T-helper 17 cell (primary cell): Measurements from ENCODE around the gene NCOR1. TPM values are rescaled to one million over a fixed set of nuclear protein-coding genes. Genes with fewer than 3 reads are reported as not detected.

Experiments
- ATAC-seq: fragments of 150-1000 bp; cut with Tn5 transposase; 2 replicates; pipeline ENCODE4 v1.10.0; 2021; ENCODE audit warnings: mild to moderate bottlenecking, moderate library complexity
- DNase-seq, 3 donors: peaks; one replicate each; pipeline versions ENCODE4 v3.0.0 to v3.0.0-alpha.2; 2020 to 2021
- H3K9me3 ChIP-seq: one replicate; pipeline ENCODE4 v1.7.0; 2013; ENCODE audit warnings: low read length, mild to moderate bottlenecking; ENCODE audit not compliant: control insufficient read depth, poor library complexity, severe bottlenecking
- H3K27ac Mint-ChIP-seq: one replicate; pipeline ENCODE4 v1.8.0; 2022; ENCODE audit warnings: mild to moderate bottlenecking, moderate library complexity, mixed read lengths
- H3K27me3 Mint-ChIP-seq: one replicate; pipeline ENCODE4 v1.8.0; 2022; ENCODE audit warnings: mixed read lengths
- H3K36me3 Mint-ChIP-seq: one replicate; pipeline ENCODE4 v1.8.0; 2022; ENCODE audit warnings: low read depth, mixed read lengths
- H3K4me1 Mint-ChIP-seq: one replicate; pipeline ENCODE4 v1.8.0; 2022; ENCODE audit warnings: mild to moderate bottlenecking, mixed read lengths
- H3K4me3 Mint-ChIP-seq: one replicate; pipeline ENCODE4 v1.8.0; 2022; ENCODE audit warnings: mild to moderate bottlenecking, moderate library complexity, mixed read lengths
- total RNA-seq, 4 donors: library from RNA in 2 of 4; stranded (reverse) in 2 of 4; gene quantifications; one replicate each; pipeline ENCODE4 v1.2.3 and lab custom pipeline; 2022 to 2026

The NCOR1 gene
- total RNA-seq, 2 donors from 2014 or later, result 155 to 161 TPM

- H3K27ac Mint-ChIP-seq, result no peak overlapping the region
- DNase-seq, result no peak
- no peaks in the 10 kb centered on the region for H3K9me3 ChIP-seq
- ATAC-seq, result no peak
- H3K4me1 Mint-ChIP-seq, result peaks cover 30% of the 10 kb centered on the region
- H3K4me3 Mint-ChIP-seq, result no peak overlapping the region
- H3K36me3 Mint-ChIP-seq, result peaks cover 20% of the 10 kb centered on the region
- no peaks in the 10 kb centered on the region for H3K27me3 Mint-ChIP-seq
These were observed 207.9 kb downstream of the NCOR1 start for GRCh38 chr17:16007439-16007838.

DNA sequence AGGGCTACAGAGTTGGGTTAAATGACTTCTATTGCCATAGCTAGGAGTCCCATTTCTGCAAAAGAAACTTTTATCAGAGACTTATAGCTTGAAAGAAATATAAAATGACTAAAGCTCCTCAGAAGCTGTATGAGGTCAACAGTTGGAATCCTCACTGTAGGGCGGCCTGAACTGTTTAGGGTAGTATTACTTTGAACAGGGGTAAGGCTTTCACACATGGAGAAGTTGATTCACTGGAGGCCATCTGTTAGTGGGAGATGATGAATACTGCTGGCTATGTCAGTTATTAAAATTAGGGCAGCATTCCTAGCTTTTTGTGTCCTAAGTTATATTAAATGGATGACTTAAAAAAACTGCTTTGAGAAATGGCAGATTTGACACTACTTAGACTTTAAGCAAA is 209.7 kb downstream of the NCOR1 start:
- H3K9me3 ChIP-seq, result no peaks in the 10 kb centered on the region
- Mint-ChIP-seq H3K36me3 (peaks cover 26% of the 10 kb centered on the region), H3K27ac (peak overlapping the region; percentile 51), H3K27me3 (no peaks in the 10 kb centered on the region), H3K4me3 (no peak overlapping the region), H3K4me1 (peaks cover 36% of the 10 kb centered on the region)
- ATAC-seq (no peak), DNase-seq (no peak)

DNA sequence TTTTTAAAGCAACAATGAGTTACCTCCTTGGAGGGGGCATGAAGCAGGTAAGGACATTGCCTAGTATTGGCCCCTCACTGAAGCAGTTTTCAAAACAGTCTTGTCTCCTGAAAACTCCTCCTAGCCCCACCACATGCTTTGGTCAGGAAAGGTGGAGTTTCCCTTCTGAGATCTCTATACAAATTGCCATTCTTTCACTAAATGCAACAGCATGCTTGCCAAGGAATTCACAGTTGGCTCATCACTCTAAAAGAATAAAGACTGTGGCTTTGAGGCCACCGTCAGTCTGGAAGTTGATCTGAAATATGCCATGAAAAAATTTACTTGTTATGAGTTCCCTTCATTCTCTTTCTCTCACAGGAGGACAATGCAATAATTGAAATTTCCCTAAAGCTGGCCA is 211.5 kb downstream of the NCOR1 start:
- Mint-ChIP-seq H3K36me3 (peaks cover 28% of the 10 kb centered on the region), H3K4me3 (peak overlapping the region; percentile 5), H3K4me1 (peaks cover 44% of the 10 kb centered on the region), H3K27me3 (no peaks in the 10 kb centered on the region), H3K27ac (peak overlapping the region; percentile 80)
- no peaks in the 10 kb centered on the region for H3K9me3 ChIP-seq
- ATAC-seq (no peak), DNase-seq (no peak)

DNA sequence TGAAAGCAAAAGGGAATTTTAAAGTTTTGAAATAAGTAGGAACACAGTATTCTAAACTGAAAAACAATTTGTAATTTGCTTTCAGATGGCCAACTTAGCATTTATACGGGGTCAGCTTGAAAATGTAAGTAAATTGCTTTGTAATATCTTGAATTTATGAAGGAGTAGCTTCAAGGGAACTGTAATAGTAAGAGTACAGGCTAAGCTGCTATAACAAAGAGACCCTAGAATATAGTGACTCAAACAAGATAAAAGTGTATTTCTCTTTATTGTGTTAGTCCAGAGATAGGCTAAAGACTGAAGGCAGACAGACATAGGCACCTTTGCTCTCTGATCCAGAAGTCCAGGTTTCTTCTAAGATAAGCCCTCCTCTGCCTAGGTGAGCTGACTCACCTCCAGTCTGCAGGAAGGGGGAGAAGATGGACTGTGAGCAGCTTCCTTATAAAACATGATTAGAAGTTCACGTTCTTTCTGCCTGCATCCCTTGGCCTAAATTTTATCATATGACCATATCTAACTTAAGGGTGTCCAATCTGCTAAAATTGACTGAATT is 212.6 kb downstream of the NCOR1 start:
- Mint-ChIP-seq H3K27me3 (no peaks in the 10 kb centered on the region), H3K36me3 (peaks cover 20% of the 10 kb centered on the region), H3K4me3 (no peak overlapping the region), H3K4me1 (peaks cover 39% of the 10 kb centered on the region), H3K27ac (peak overlapping the region; percentile 80)
- DNase-seq, result no peak
- no peaks in the 10 kb centered on the region for H3K9me3 ChIP-seq
- no peak for ATAC-seq

- Mint-ChIP-seq H3K36me3 (peaks cover 19% of the 10 kb centered on the region), H3K4me3 (peak overlapping the region; percentile 94), H3K27ac (peak overlapping the region; percentile 80), H3K4me1 (peaks cover 38% of the 10 kb centered on the region), H3K27me3 (no peaks in the 10 kb centered on the region)
- no peak for ATAC-seq
- DNase-seq, result no peak
- no peaks in the 10 kb centered on the region for H3K9me3 ChIP-seq
These were observed 214.0 kb downstream of the NCOR1 start for GRCh38 chr17:16001226-16001897.

GRCh38 chr17:15999974-16000827 is 215.1 kb downstream of the NCOR1 start:
- peak; percentile 34 for ATAC-seq

DNA sequence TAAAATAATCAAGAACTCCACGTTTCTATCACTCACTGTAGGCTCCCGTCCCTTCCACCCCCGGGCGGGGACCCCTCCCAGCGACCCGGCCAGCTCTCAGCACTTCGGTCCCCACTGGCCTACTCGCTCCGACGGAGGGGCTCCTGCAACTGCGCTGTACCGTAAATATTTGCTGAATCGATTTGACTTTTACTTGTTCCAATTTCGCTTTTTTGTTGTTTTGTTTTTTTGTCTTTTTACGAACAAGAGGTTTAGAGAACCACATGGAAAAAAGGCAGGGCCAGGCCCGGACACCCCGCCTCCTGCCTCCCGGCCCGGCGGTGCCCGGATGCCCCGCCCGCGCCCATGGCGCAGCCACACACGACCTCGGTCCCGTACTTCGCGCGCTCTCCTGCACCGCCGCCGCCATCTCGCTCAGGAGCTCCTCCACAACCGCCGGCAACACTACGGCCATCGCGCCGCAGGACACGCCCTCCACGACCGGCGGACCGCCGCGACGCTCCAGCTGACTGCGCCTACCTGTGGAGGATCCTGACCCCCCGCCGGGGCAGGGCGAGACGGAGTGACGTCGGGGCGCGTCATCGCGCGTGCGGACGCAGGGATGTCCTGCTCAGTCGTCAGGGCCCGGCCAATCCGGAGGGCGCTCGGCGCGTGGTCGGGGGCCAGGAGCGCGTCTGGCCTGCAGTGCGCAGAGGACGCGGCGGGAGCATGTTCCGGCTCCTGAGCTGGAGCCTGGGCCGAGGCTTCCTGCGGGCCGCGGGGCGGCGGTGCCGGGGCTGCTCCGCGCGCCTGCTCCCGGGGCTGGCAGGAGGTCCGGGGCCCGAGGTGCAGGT is 216.0 kb downstream of the NCOR1 start, which contains the start of the genes TTC19 and ZSWIM7:
TSS of gene TTC19 (plus strand) at position 684 of the 833 bp plus-strand sequence. CDS start at position 709, 25 bp downstream.
TSS of gene ZSWIM7 (minus strand) at position 564 of the 833 bp plus-strand sequence. CDS start at position 454, 110 bp downstream.
- H3K36me3 Mint-ChIP-seq, result peaks cover 16% of the 10 kb centered on the region
- H3K4me1 Mint-ChIP-seq, result peaks cover 32% of the 10 kb centered on the region
- ATAC-seq, result peak; percentile 91

More at GRCh38 chr17:15999974-16000827, 215.1 kb downstream of the NCOR1 start:
- H3K27me3 Mint-ChIP-seq, result no peaks in the 10 kb centered on the region
- no peaks in the 10 kb centered on the region for H3K9me3 ChIP-seq
- peaks cover 17% of the 10 kb centered on the region for H3K36me3 Mint-ChIP-seq
- peak in 1 of 3 donors; percentile 39 for DNase-seq
- peaks cover 34% of the 10 kb centered on the region for H3K4me1 Mint-ChIP-seq
- H3K27ac Mint-ChIP-seq, result peak overlapping the region; percentile 80
- peak overlapping the region; percentile 94 for H3K4me3 Mint-ChIP-seq

DNA sequence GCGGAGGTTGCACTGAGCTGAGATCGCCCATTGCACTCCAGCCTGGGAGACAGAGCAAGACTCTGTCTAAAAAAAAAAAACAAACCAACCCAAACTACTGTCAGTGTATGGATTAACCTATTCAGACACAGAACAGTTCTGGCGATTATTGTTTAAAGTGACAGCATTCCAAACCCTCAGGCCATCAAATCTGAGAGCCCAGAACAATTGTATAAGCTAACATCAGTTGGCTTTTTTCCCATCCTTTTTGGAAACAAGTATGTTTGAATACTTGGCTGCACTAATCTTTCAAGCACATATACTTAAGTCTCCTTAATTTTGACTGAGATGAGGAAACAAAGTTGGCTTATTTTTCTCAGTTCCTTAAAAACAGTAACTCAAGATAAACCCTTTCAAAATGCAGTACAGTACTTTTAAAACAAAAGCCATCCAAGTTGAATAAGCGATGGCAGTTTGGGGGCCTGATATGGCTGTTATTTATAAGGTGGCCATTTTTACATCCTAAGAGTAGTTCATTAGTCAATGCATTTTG is 217.2 kb downstream of the NCOR1 start:
- H3K4me1 Mint-ChIP-seq, result peaks cover 31% of the 10 kb centered on the region
- peak overlapping the region; percentile 94 for H3K4me3 Mint-ChIP-seq
- H3K36me3 Mint-ChIP-seq, result peaks cover 12% of the 10 kb centered on the region
- DNase-seq (no peak), ATAC-seq (no peak)
- H3K27me3 Mint-ChIP-seq, result no peaks in the 10 kb centered on the region
- H3K9me3 ChIP-seq, result no peaks in the 10 kb centered on the region
- peak overlapping the region; percentile 91 for H3K27ac Mint-ChIP-seq

More for the DNA sequence above, 216.0 kb downstream of the NCOR1 start, which contains the start of the genes TTC19 and ZSWIM7:
- no peaks in the 10 kb centered on the region for H3K9me3 ChIP-seq
- H3K4me3 Mint-ChIP-seq, result peak within 1 kb of the TSS; percentile 94
- peak within 1 kb of the TSS; percentile 91 for H3K27ac Mint-ChIP-seq
- no peaks in the 10 kb centered on the region for H3K27me3 Mint-ChIP-seq
- peak; percentile 81 to 82 (median 82) for DNase-seq

GRCh38 chr17:15996322-15996721 is 219.0 kb downstream of the NCOR1 start:
- ATAC-seq (no peak), DNase-seq (no peak)
- peaks cover 8% of the 10 kb centered on the region for H3K36me3 Mint-ChIP-seq
- peak overlapping the region; percentile 24 for H3K27ac Mint-ChIP-seq
- no peak overlapping the region for H3K4me3 Mint-ChIP-seq
- H3K27me3 Mint-ChIP-seq, result no peaks in the 10 kb centered on the region
- H3K9me3 ChIP-seq, result no peaks in the 10 kb centered on the region
- peaks cover 25% of the 10 kb centered on the region for H3K4me1 Mint-ChIP-seq

DNA sequence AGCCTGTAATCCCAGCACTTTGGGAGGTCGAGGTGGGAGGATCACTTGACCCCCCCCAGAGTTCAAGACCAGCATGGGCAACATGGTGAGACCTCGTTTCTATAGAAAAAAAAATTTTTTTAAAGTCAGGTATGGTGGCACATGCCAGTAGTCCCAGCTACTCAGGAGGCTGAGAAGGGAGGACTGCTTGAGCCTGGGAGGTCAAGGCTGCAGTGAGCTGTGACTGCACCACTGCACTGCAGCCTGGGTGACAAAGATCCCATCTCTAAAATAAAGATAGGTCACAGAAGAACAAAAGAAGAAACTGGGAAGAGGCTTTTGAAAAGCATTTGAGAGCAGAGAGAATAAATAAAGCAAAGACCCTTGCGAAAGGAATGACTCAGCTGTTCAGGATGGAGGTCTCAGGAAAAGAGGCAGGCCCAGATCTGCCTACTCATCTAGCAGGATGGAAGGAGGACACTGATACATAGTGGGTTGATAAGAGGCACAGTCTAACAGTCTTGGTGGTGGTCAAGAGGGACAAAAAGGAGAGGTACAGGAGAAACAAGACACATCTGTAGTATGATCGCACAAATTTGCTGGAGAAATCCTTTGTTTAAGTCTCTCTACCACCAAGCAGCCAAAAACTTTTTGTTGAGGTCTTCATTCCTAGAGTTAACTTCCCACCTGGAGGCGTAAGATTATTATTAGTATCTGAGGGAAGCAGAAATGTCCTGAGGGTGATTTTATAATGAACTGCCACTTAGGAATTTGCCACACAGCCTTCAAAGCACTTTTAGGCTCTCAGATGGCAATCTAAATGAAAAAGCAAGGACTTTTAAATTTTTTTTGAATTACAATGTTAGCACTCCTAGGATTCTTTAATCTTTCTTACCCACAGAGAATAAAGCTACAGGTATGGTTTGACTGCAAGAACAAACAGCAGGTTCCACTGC is 233.4 kb downstream of the NCOR1 start:
- no peaks in the 10 kb centered on the region for H3K9me3 ChIP-seq
- Mint-ChIP-seq H3K4me3 (no peak overlapping the region), H3K36me3 (peaks cover 10% of the 10 kb centered on the region), H3K4me1 (peaks cover 2% of the 10 kb centered on the region), H3K27me3 (no peaks in the 10 kb centered on the region), H3K27ac (peak overlapping the region; percentile 60)
- ATAC-seq (no peak), DNase-seq (no peak)

GRCh38 chr17:15981208-15981607 is 234.1 kb downstream of the NCOR1 start:
- Mint-ChIP-seq H3K27ac (peak overlapping the region; percentile 60), H3K36me3 (peaks cover 14% of the 10 kb centered on the region), H3K27me3 (no peaks in the 10 kb centered on the region), H3K4me3 (no peak overlapping the region), H3K4me1 (peaks cover 4% of the 10 kb centered on the region)
- ATAC-seq (no peak), DNase-seq (no peak)
- no peaks in the 10 kb centered on the region for H3K9me3 ChIP-seq
